Vagina (tissue), 2 donors: Measurements from ENCODE around the gene MT1E.

ENCODE experiments used
- CTCF ChIP-seq, 3 experiments: fragments of 450-650 bp in 2 of 3; fragments of 200-600 bp in 1 of 3; sonication (generic) in 1 of 3; IDR thresholded peaks; one replicate each; pipeline ENCODE4 v1.5.1; 2017 to 2019; ENCODE audit warnings: antibody characterized with exemption in 3 of 3, mild to moderate bottlenecking in 2 of 3, moderate library complexity in 2 of 3
- POLR2A ChIP-seq, 2 donors: fragments of 450-650 bp; IDR thresholded peaks; one replicate each; pipeline ENCODE4 v1.6.1; 2017; ENCODE audit warnings: antibody characterized with exemption in 2 of 2, mild to moderate bottlenecking in 2 of 2, moderate library complexity in 2 of 2
- POLR2AphosphoS5 ChIP-seq, 2 donors: sonication (generic); formaldehyde crosslinking; IDR thresholded peaks; one replicate each; pipeline ENCODE4 v1.9.0; 2017; ENCODE audit warnings: antibody characterized with exemption in 2 of 2, mild to moderate bottlenecking in 2 of 2, low read depth in 1 of 2; ENCODE audit not compliant: insufficient read depth in 1 of 2

DNA sequence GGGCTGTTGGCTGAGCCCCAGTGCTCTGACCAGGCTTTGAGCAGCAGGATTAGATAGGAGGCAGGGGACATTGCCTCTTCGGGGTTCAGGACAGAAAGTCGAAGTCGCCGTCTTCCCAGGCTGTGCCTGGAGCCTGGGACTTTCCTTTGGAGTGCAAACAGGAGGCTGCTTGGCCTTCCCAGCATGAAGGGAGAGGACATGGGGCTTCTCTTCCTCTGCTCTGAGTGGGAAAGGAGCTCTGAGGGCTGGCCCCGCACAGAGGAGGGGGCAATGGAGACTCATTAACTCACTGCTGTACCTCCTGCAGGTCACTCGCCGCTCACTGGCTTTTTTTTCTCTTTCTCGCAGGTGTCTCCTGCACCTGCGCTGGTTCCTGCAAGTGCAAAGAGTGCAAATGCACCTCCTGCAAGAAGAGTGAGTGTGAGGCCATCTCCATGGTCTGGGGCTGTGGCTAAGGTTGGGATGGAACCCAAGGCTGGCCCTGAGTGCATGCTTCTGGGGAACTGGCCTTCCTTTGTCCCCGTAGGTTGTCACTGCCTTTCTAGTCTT, 32.8 kb downstream of the MT1E start:
- TF ChIP-seq CTCF (IDR thresholded peaks at IDR 0.05) = no peak
- no peak for TF ChIP-seq POLR2A (IDR thresholded peaks at IDR 0.05)
- no peak for TF ChIP-seq POLR2AphosphoS5 (IDR thresholded peaks at IDR 0.05; ENCODE audit: insufficient read depth in 1 of 2, low read depth in 1 of 2)
